NCI-H524 (cell line): ENCODE results near the gene TOGARAM2.
A peak's percentile ranks its signal among the peaks of the same experiment; 100 is the strongest.

Source experiments
- DNase-seq, 2 experiments: peaks; one replicate each; lab custom pipeline; 2025; lab: John Stamatoyannopoulos, UW

The TOGARAM2 gene

DNA sequence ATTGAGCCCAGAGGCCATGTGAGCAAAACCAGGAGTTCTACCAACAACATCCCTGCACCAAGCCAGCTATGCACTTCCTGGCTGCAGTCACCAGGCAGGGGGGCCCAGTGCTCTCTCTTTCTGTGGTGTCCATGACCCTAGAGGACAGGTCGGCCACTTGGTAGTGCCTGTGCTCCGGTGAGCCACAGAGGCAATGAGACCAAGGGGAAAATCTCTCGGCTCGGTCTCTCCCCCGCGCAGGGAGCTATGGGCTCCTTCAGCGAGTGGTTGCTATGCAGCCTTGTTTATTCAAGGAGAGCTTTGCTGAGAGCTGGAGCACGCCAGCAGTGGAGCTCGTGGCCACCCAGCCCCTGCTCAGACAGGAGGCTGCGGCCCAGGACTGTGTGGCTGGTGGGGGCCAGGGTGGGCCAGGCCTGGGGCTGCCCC is at the start of gene TOGARAM2:
TOGARAM2 (plus strand) TSS at position 283 of the 426 bp plus-strand sequence. CDS start 13,537 bp downstream, outside the sequence.
- DNase-seq, result no peak

GRCh38 chr2:28934769-28935168 is 46.3 kb upstream of the TOGARAM2 start:
- DNase-seq, result no peak

- DNase-seq, result no peak
Observed at GRCh38 chr2:28941008-28941407, 40.1 kb upstream of the TOGARAM2 start.

DNA sequence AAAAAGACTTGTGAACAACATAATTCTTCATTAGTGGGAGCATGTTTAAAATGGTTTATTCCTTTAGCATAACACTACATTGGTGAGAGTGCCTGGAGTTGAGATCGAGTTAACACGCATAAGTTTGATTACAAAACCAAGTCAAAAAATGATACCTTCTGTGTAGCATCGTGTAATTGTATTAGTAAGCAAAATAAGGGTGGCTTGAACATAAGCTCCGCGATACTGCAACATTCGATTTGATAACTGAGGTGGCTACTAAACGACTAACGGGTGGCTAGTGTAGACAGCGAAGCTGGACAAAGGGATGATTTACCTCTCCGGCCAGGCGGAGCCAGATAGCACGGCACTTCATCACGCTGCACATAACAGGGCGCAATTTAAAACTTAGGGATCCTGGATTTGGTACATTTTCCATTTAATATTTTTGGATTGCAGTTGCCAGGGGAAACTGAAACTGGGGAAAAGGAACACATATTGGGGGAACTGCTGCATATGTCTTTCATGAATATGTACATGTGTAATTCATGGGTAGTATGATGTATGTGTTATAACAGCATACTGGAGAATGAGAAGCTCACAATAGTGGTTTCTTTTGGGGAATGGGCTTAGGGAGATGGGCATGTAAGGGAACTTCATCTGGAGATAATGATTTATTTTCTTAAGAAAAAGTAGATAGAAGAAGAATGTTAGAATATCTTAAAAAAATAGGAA is 36.4 kb upstream of the TOGARAM2 start:
- DNase-seq, result no peak

DNA sequence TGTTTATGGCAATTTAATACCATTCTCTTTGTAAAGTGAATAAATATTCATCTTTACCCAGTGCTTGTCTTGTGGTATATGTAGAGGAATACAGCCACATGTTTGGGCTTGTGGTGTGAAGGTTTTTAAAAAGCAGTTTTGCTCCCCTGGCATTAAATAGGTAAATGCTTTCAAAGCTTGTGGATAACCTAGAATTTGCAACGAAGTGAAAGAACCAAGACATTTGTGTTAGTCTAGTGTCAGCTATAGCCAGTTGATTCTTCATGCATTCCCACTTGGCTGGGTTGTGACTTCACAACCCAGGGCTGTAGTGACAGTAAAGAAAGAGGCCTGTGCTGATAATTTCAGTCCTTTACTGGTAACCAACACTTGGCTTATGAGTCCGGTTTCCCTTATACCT is 32.9 kb upstream of the TOGARAM2 start:
- DNase-seq, result no peak

DNA sequence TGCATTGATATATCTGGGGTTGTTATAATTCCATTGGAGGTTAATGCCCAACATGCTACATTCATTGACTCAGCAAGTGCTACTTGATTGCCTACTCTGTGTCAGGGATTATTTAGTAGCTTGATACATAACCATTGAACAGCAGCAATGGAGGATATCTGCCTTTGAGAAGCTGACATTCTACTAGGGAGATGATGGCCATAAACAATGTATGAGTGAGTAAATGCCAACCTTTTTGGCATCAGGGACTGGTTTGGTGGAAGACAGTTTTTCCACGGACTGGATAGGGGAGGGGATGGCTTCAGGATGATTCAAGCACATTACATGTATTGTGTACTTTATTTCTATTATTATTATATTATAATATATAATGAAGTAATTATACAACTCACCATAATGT is 31.9 kb upstream of the TOGARAM2 start:
- DNase-seq, result no peak

DNA sequence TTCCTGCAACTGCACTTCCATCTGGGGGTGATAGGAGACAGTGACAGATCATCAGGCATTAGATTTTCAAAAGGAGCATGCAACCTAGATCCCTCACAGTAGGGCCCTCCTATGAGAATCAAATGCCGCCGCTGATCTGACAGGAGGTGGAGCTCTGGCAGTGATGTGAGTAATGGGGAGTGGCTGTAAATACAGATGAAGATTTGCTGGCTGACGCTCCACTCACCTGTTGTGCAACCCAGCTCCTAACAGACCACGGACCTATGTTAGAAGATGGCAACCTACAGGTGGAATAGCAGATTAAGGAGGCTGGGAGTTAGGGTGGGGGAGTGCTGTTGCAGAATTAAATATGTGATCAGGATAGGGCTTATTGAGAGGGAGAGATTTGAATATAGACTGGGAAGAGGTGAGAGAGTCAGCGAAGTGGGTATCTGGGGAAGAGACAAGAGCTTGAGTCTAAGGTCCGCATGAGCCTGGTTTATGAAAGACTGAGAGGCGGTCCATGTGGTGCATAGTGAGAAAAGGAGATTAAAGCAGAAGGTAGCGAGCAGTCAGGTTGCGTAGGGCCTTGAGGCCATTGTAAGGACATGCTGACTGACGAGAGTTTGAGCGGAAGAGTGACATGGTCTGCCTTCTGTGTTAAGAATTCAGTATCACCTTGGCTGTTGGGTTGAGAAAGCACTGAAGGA is 31.3 kb upstream of the TOGARAM2 start:
- peak in 1 of 2 experiments; percentile 18 for DNase-seq

GRCh38 chr2:28950941-28951630 is 30.0 kb upstream of the TOGARAM2 start:
- no peak for DNase-seq

DNA sequence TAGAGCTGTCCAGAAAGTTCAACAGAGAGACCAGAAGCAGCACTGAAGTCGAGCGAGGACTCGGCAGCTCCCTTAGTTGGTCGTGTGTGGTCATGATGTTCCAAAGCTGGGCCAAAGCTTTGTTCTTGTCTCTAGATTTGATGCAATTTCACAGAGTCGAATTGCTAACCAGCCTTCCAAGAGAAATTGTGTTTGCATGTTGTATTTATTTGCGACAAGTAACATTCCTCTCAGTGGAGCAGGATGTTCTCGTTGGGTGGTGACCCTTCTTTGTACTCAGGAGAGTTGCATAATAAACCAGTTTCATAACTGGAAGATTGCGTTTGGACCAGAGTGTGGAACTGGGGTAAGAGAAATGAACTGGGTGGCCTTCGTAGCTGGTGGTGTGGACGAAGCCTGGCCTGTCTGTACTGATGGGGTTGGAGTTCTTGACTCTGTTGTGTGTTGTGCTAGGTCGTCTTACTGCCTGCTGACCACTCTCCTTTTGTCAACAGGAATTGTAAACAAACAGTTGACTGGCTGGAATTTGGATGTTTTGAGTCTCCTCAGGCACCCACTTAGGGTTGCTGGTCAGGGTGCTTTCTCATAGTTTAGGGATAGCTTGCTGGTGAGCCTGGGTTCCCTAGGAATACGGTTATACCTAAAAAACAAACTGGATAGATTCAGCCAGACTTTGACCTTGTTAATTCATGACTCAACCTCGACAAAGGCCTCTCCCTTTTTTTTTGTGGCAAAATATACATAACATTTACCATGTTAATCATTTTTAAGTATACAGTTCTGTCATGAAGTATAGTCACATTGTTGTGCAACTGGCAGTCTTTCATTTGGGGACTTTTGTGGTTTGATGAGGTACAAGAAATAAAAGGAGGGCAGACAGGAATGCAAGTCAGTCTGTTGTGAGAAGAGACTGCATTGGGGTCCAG is 28.9 kb upstream of the TOGARAM2 start:
- DNase-seq, result no peak

- DNase-seq, result peak; percentile 53 to 86
Observed at GRCh38 chr2:28952836-28953211, 28.3 kb upstream of the TOGARAM2 start.

- DNase-seq, result no peak
Observed at GRCh38 chr2:28955467-28955866, 25.6 kb upstream of the TOGARAM2 start.

DNA sequence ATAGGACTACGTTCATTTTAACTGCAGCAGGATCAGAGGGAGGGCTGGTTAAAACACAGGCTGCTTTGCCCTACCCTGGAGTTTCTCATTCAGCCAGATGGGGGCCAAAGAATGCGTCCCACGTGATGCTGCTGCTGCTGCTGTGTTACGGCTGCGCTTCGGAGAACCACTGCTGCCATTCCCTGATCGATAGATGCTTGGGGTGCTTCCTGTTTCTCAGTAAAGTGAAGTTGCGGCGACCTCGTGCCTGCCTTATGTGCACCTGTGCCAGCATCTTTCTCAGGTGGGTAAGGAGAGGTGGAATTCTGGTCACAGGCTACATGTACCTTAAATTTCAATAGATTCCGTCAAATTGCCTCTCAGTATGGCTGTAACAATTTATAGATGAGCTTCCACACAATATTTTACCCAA is 24.7 kb upstream of the TOGARAM2 start:
- DNase-seq, result peak; percentile 40 to 55

DNA sequence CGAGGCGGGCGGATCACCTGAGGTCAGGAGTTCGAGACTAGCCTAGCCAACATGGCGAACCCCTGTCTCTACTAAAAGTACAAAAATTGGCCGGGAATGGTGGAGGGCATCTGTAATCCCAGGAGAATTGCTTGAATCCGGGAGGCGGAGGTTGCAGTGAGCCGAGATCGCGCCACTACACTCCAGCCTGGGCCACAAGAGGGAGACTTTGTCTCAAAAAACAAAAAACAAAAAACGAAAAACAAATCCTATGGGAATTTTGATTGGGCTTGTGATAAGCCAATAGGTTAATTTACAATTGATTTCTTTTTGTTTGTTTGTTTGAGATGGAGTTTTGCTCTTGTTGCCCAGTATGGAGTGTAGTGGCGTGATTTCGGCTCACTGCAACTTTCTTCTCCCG is 24.2 kb upstream of the TOGARAM2 start:
- DNase-seq, result peak; percentile 14 to 61

DNA sequence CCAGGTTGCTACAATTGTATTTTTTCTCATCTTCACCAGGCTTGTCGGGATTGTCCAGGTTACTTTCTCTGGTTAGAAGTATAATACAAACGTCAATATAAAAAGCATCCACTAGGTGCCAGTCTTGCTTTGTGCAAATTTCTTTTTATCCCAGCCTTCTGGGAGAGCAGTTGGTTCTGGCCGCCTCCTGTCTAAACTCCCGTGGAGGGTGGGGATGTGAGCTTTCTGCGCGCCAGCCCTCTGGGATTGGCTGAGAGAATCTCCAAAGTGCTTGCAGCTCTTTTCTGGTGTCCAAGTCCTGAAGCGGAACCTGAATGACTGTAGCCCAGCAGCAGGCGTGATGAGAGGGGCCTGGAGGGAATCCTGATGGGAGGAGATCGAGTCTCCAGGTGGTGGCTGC is 22.4 kb upstream of the TOGARAM2 start:
- DNase-seq, result peak; percentile 90 to 97

GRCh38 chr2:28960401-28960800 is 20.7 kb upstream of the TOGARAM2 start:
- DNase-seq, result no peak

DNA sequence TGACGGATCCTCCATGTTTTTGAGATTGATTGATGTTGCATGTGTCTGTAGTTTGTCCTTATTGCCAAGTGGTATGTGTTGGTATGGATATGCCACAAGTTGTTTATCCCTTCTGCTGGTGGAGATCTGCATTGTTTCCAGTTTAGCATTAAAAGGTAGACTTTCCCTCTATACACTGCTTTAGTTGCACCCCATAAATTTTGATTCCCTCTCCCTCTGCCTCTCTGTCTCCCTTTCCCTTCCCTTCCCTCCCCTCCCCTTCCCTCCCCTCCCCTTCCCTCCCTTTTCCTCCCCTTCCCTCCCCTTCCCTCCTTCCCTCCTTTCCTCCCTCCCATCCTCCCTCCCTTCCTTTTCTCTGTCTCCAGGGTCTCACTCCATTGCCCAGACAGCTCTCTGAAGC is 18.6 kb upstream of the TOGARAM2 start:
- no peak for DNase-seq

- DNase-seq, result no peak
Observed at GRCh38 chr2:28970464-28971160, 10.5 kb upstream of the TOGARAM2 start.

- peak; percentile 8 to 15 for DNase-seq
Observed at GRCh38 chr2:28972778-28973335, 8.2 kb upstream of the TOGARAM2 start.

GRCh38 chr2:28974252-28974651 is 6.8 kb upstream of the TOGARAM2 start:
- DNase-seq, result no peak

GRCh38 chr2:28975671-28976070 is 5.4 kb upstream of the TOGARAM2 start:
- no peak for DNase-seq

GRCh38 chr2:28976584-28976983 is 4.5 kb upstream of the TOGARAM2 start:
- no peak for DNase-seq
